Prostate gland (tissue), 2 donors: Measurements from ENCODE around the gene SDC1.

Experiments
- POLR2AphosphoS5 ChIP-seq: sonication (generic); formaldehyde crosslinking; IDR thresholded peaks from one replicate; pipeline ENCODE4 v1.6.1; 2017; ENCODE audit warnings: antibody characterized with exemption
- TF ChIP-seq, protein P1 (sequence below), 4 experiments: fragments of 200-600 bp in 2 of 4; fragments of 450-650 bp in 2 of 4; sonication (generic) in 2 of 4; IDR thresholded peaks; 1 replicate in 3 of 4; 2 replicates in 1 of 4; pipeline ENCODE4 v1.5.1; 2016 to 2019; ENCODE audit warnings: antibody characterized with exemption in 4 of 4, mild to moderate bottlenecking in 2 of 4, moderate library complexity in 2 of 4

DNA sequence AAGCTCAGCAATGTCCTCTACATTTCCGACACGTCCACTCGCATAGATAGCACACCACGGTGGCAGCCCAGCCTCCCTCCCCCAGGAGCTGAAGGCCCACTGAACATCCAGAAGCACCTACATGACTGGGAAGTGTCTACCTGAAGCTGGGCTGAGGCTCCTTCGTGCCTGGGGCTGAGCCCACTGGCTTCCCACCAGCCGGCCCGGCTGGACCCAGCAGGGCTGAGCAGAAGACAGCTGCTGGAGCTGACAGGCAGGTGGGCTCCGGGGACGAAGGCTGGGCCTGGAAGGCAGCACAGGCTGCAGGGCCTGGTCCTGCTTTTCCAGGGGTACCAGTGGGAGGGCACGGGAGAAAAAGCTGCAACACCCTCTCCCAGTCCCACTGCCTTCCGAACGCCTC, 13.5 kb downstream of the SDC1 start:
- TF ChIP-seq, protein P1, sequence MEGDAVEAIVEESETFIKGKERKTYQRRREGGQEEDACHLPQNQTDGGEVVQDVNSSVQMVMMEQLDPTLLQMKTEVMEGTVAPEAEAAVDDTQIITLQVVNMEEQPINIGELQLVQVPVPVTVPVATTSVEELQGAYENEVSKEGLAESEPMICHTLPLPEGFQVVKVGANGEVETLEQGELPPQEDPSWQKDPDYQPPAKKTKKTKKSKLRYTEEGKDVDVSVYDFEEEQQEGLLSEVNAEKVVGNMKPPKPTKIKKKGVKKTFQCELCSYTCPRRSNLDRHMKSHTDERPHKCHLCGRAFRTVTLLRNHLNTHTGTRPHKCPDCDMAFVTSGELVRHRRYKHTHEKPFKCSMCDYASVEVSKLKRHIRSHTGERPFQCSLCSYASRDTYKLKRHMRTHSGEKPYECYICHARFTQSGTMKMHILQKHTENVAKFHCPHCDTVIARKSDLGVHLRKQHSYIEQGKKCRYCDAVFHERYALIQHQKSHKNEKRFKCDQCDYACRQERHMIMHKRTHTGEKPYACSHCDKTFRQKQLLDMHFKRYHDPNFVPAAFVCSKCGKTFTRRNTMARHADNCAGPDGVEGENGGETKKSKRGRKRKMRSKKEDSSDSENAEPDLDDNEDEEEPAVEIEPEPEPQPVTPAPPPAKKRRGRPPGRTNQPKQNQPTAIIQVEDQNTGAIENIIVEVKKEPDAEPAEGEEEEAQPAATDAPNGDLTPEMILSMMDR (IDR thresholded peaks at IDR 0.05), result no peak
- no peak for TF ChIP-seq POLR2AphosphoS5
